ENCODE measurements around the gene GRM4. TPM values are rescaled to one million over a fixed set of nuclear protein-coding genes. Genes with fewer than 3 reads are reported as not detected.

The GRM4 gene
- total and polyA plus RNA-seq, 9 of the 15 experiments (the other 6 are each of a cell fraction or from before 2014, with no cell fraction given): 0.18 TPM; not detected in 8

GRCh38 chr6:33981861-33982260 is 164.0 kb downstream of the GRM4 start:
- Histone ChIP-seq H3K27ac (ENCODE audit: extremely low read depth, low read depth, low read length) (no peak overlapping the region), H3K9me3 (replicated peaks; ENCODE audit: control insufficient read depth, insufficient read depth, low read depth, low read length) (no peaks in the 10 kb centered on the region), H3K9me1 (ENCODE audit: control insufficient read depth, insufficient read depth, low read length) (no peaks in the 10 kb centered on the region), H4K20me1 (replicated peaks; ENCODE audit: control insufficient read depth, insufficient read depth, low read length) (peaks cover 14% of the 10 kb centered on the region), H3K4me1 (replicated peaks in 1 of 2; ENCODE audit: control insufficient read depth in 2 of 2, insufficient read depth in 2 of 2, low read length in 2 of 2) (peaks cover 0 to 8% of the 10 kb centered on the region in 2 experiments; a peak in 2 of 5 replicates), H3K9ac (ENCODE audit: insufficient read depth in 1 of 2, low read depth in 2 of 2, low read length in 2 of 2) (no peak overlapping the region), H3K79me2 (ENCODE audit: control insufficient read depth, insufficient read depth, low read length) (no peaks in the 10 kb centered on the region), H3K27me3 (ENCODE audit: control insufficient read depth in 2 of 2, insufficient read depth in 2 of 2, low read length in 2 of 2) (peaks cover 32 to 85% of the 10 kb centered on the region in 2 experiments), H2AFZ (ENCODE audit: low read depth, low read length) (no peak overlapping the region), H3K4me2 (ENCODE audit: insufficient read depth, low read length) (no peak overlapping the region), H3K36me3 (ENCODE audit: control insufficient read depth, insufficient read depth, low read length) (no peaks in the 10 kb centered on the region), H3K4me3 (no peak overlapping the region)
- 14% methylated on average over 4 of the region's 4 CpGs for WGBS (ENCODE audit: insufficient coverage, low coverage, missing lambda C conversion rate)
- BruUV-seq (replicated peaks): no TSS peak
- in situ Hi-C loops (cut with MboI): no loop called here
- no peak for DNase-seq (ENCODE audit: extremely low read depth in 1 of 4, low spot score in 3 of 4)
- ChIA-PET POLR2A (no interaction called here), CTCF (ENCODE audit: low intra/inter-chr PET ratio) (no interaction called here)
- no peak for ATAC-seq
- FAIRE-seq: no peak
- TF ChIP-seq IFI16 (CRISPR knock-in tag; IDR thresholded peaks at IDR 0.05) (no peak), ZNF316 (IDR thresholded peaks at IDR 0.05) (0 out of 2 replicates have a peak, but pooled peaks have one; percentile 24)
- intact Hi-C loops (cut with micrococcal nuclease): no loop called here

GRCh38 chr6:33981421-33981820 is 164.5 kb downstream of the GRM4 start:
- ATAC-seq: no peak
- no TSS peak for BruUV-seq (replicated peaks)
- H3K9me3 ChIP-seq (replicated peaks; ENCODE audit: control insufficient read depth, insufficient read depth, low read depth, low read length): no peaks in the 10 kb centered on the region
- TF ChIP-seq POLR2AphosphoS2 (IDR thresholded peaks at IDR 0.05; ENCODE audit: low read length) (no peak), ZNF165 (CRISPR knock-in tag; IDR thresholded peaks at IDR 0.05; ENCODE audit: borderline replicate concordance) (no peak), NELFE (IDR thresholded peaks at IDR 0.05; ENCODE audit: insufficient read depth, insufficient read length) (no peak), TCFL5 (CRISPR knock-in tag; conservative IDR thresholded peaks at IDR 0.05) (no peak), PCBP1 (IDR thresholded peaks at IDR 0.05; ENCODE audit: low read depth, low read length, poor library complexity, severe bottlenecking) (no peak), CCAR2 (IDR thresholded peaks at IDR 0.05; ENCODE audit: low read depth, low read length) (no peak), BCOR (IDR thresholded peaks at IDR 0.05) (no peak), BMI1 (IDR thresholded peaks at IDR 0.05; ENCODE audit: low read length) (no peak), HOXB6 (CRISPR knock-in tag; IDR thresholded peaks at IDR 0.05; ENCODE audit: borderline replicate concordance) (no peak), TFAP4 (CRISPR knock-in tag; IDR thresholded peaks at IDR 0.05; ENCODE audit: borderline replicate concordance) (no peak), ZNF695 (CRISPR knock-in tag; IDR thresholded peaks at IDR 0.05) (no peak), MYNN (IDR thresholded peaks at IDR 0.05) (no peak), MYNN (CRISPR knock-in tag; IDR thresholded peaks at IDR 0.05) (no peak), ZNF140 (CRISPR knock-in tag; IDR thresholded peaks at IDR 0.05) (no peak)

More at GRCh38 chr6:33981421-33981820, 164.5 kb downstream of the GRM4 start:
- ChIA-PET CTCF (ENCODE audit: low intra/inter-chr PET ratio) (no interaction called here), POLR2A (no interaction called here)
- no peak overlapping the region for H3K4me2 ChIP-seq (ENCODE audit: insufficient read depth, low read length)
- WGBS (ENCODE audit: insufficient coverage, low coverage, missing lambda C conversion rate): 18% methylated on average over 7 of the region's 7 CpGs
- H3K36me3 ChIP-seq (ENCODE audit: control insufficient read depth, insufficient read depth, low read length): no peaks in the 10 kb centered on the region
- DNase-seq (ENCODE audit: extremely low read depth in 1 of 4, low spot score in 3 of 4) (no peak), FAIRE-seq (no peak)
- H3K79me2 ChIP-seq (ENCODE audit: control insufficient read depth, insufficient read depth, low read length): no peaks in the 10 kb centered on the region
- intact Hi-C loops (cut with micrococcal nuclease) (no loop called here), in situ Hi-C loops (cut with MboI) (no loop called here)
- H3K9me1 ChIP-seq (ENCODE audit: control insufficient read depth, insufficient read depth, low read length): no peaks in the 10 kb centered on the region
- peaks cover 36 to 87% of the 10 kb centered on the region in 2 experiments for H3K27me3 ChIP-seq (ENCODE audit: control insufficient read depth in 2 of 2, insufficient read depth in 2 of 2, low read length in 2 of 2)
- H4K20me1 ChIP-seq (replicated peaks; ENCODE audit: control insufficient read depth, insufficient read depth, low read length): peaks cover 18% of the 10 kb centered on the region
- H3K4me1 ChIP-seq (replicated peaks in 1 of 2; ENCODE audit: control insufficient read depth in 2 of 2, insufficient read depth in 2 of 2, low read length in 2 of 2): peaks cover 0 to 8% of the 10 kb centered on the region in 2 experiments; a peak in 2 of 5 replicates
- H2AFZ ChIP-seq (ENCODE audit: low read depth, low read length): no peak overlapping the region
- H3K4me3 ChIP-seq: no peak overlapping the region
- H3K27ac ChIP-seq (ENCODE audit: extremely low read depth, low read depth, low read length): no peak overlapping the region
- no peak overlapping the region for H3K9ac ChIP-seq (ENCODE audit: insufficient read depth in 1 of 2, low read depth in 2 of 2, low read length in 2 of 2)
